H9 (cell line): Measurements from ENCODE around the gene ITGA8. TPM values are rescaled to one million over a fixed set of nuclear protein-coding genes. Genes with fewer than 3 reads are reported as not detected.
A peak's percentile ranks its signal among the peaks of the same experiment; 100 is the strongest.

Experiments
- DNase-seq: peaks from one replicate; pipeline ENCODE4 v3.0.0-alpha.2; 2017
- H2AFZ ChIP-seq: one replicate; pipeline ENCODE4 v1.6.1; 2013; ENCODE audit warnings: mild to moderate bottlenecking, low read length, control low read depth, moderate library complexity
- H2AK5ac ChIP-seq: 2 replicates; pipeline ENCODE4 v1.6.1; 2013; ENCODE audit warnings: low read length, control low read depth, mixed read lengths; ENCODE audit not compliant: insufficient read length
- H2BK120ac ChIP-seq: one replicate; pipeline ENCODE4 v1.6.1; 2013; ENCODE audit warnings: low read depth, mild to moderate bottlenecking, low read length, control low read depth, inconsistent platforms; ENCODE audit not compliant: poor library complexity, severe bottlenecking
- H2BK12ac ChIP-seq: 2 replicates; pipeline ENCODE4 v1.6.1; 2013; ENCODE audit warnings: low read length, control low read depth, mixed read lengths, low read depth; ENCODE audit not compliant: insufficient read length
- H2BK15ac ChIP-seq: 2 replicates; pipeline ENCODE4 v1.6.1; 2013; ENCODE audit warnings: low read depth, low read length, control low read depth
- H2BK20ac ChIP-seq: one replicate; pipeline ENCODE4 v1.6.1; 2013; ENCODE audit warnings: low read depth, mild to moderate bottlenecking, low read length, control low read depth, inconsistent platforms; ENCODE audit not compliant: poor library complexity, severe bottlenecking
- H2BK5ac ChIP-seq: 2 replicates; pipeline ENCODE4 v1.6.1; 2013; ENCODE audit warnings: low read length, control low read depth, mixed read lengths; ENCODE audit not compliant: insufficient read length
- H3K14ac ChIP-seq: 2 replicates; pipeline ENCODE4 v1.6.1; 2013; ENCODE audit warnings: low read length, control low read depth; ENCODE audit not compliant: insufficient read depth
- H3K18ac ChIP-seq: 2 replicates; pipeline ENCODE4 v1.6.1; 2013; ENCODE audit warnings: low read depth, mild to moderate bottlenecking, mixed read lengths, low read length, control low read depth; ENCODE audit not compliant: insufficient read length
- H3K23ac ChIP-seq: 2 replicates; pipeline ENCODE4 v1.6.1; 2013; ENCODE audit warnings: low read length, control low read depth, mixed read lengths, low read depth; ENCODE audit not compliant: insufficient read length
- H3K23me2 ChIP-seq: 2 replicates; pipeline ENCODE4 v1.6.1; 2013; ENCODE audit warnings: low read depth, mild to moderate bottlenecking, mixed read lengths, low read length, control low read depth; ENCODE audit not compliant: insufficient read length, poor library complexity, severe bottlenecking
- H3K27ac ChIP-seq: 2 replicates; pipeline ENCODE4 v1.5.1; 2013; ENCODE audit warnings: low read length, control low read depth, mixed read lengths, low read depth; ENCODE audit not compliant: insufficient read length
- H3K27me3 ChIP-seq: 2 replicates; pipeline ENCODE4 v1.6.1; 2013; ENCODE audit warnings: low read length, control low read depth, inconsistent platforms; ENCODE audit not compliant: insufficient read depth
- H3K4ac ChIP-seq: 2 replicates; pipeline ENCODE4 v1.6.1; 2013; ENCODE audit warnings: low read depth, mild to moderate bottlenecking, control low read depth, inconsistent platforms, low read length, moderate library complexity
- H3K4me1 ChIP-seq: 2 replicates; pipeline ENCODE4 v1.6.1; 2013; ENCODE audit warnings: low read length, control low read depth, inconsistent platforms; ENCODE audit not compliant: insufficient read depth
- H3K4me2 ChIP-seq: 2 replicates; pipeline ENCODE4 v1.6.1; 2013; ENCODE audit warnings: low read length, control low read depth, mixed read lengths; ENCODE audit not compliant: insufficient read length, insufficient read depth
- H3K56ac ChIP-seq: 2 replicates; pipeline ENCODE4 v1.6.1; 2013; ENCODE audit warnings: low read depth, mild to moderate bottlenecking, mixed read lengths, low read length, control low read depth; ENCODE audit not compliant: insufficient read length
- H3K79me1 ChIP-seq: 2 replicates; pipeline ENCODE4 v1.6.1; 2013; ENCODE audit warnings: low read depth, mild to moderate bottlenecking, moderate library complexity, low read length, control low read depth, inconsistent platforms; ENCODE audit not compliant: insufficient read depth, poor library complexity, severe bottlenecking
- H3K79me2 ChIP-seq: 2 replicates; pipeline ENCODE4 v1.6.1; 2013; ENCODE audit warnings: low read length, control low read depth, inconsistent platforms; ENCODE audit not compliant: insufficient read depth
- H3K9ac ChIP-seq: 2 replicates; pipeline ENCODE4 v1.6.1; 2013; ENCODE audit warnings: low read length, control low read depth, mixed read lengths; ENCODE audit not compliant: insufficient read length; ENCODE audit errors: extremely low read depth
- H3K9me3 ChIP-seq: one replicate; pipeline ENCODE4 v1.6.1; 2013; ENCODE audit warnings: low read depth, low read length, inconsistent platforms; ENCODE audit not compliant: control insufficient read depth
- H3T11ph ChIP-seq: one replicate; pipeline ENCODE4 v1.6.1; 2013; ENCODE audit warnings: mild to moderate bottlenecking, low read length, control low read depth, inconsistent platforms
- H4K20me1 ChIP-seq: one replicate; pipeline ENCODE4 v1.6.1; 2013; ENCODE audit not compliant: control insufficient read depth, insufficient read length, insufficient read depth
- H4K5ac ChIP-seq: 2 replicates; pipeline ENCODE4 v1.6.1; 2013; ENCODE audit warnings: low read depth, mild to moderate bottlenecking, mixed read lengths, low read length, control low read depth; ENCODE audit not compliant: insufficient read length
- H4K8ac ChIP-seq: replicated peaks from 2 replicates; pipeline ENCODE4 v1.6.1; 2013; ENCODE audit warnings: low read length, control low read depth, mixed read lengths, low read depth; ENCODE audit not compliant: insufficient read length
- H4K91ac ChIP-seq: 2 replicates; pipeline ENCODE4 v1.6.1; 2013; ENCODE audit warnings: low read depth, mild to moderate bottlenecking, moderate library complexity, mixed read lengths, low read length, control low read depth; ENCODE audit not compliant: insufficient read length
- H3K27ac Mint-ChIP-seq, 3 experiments: 2 replicates in 2 of 3; 3 replicates in 1 of 3; pipeline ENCODE4 v1.8.0; 2020 to 2021; ENCODE audit warnings: mixed read lengths in 3 of 3, mild to moderate bottlenecking in 1 of 3, moderate library complexity in 1 of 3
- H3K27me3 Mint-ChIP-seq: 2 replicates; pipeline ENCODE4 v1.8.0; 2021; ENCODE audit warnings: low read depth, mild to moderate bottlenecking, moderate library complexity, mixed read lengths
- H3K36me3 Mint-ChIP-seq, 3 experiments: 2 replicates in 2 of 3; 3 replicates in 1 of 3; pipeline ENCODE4 v1.8.0; 2020 to 2021; ENCODE audit warnings: low read depth in 3 of 3, mixed read lengths in 3 of 3; ENCODE audit not compliant: insufficient read depth in 1 of 3
- H3K4me1 Mint-ChIP-seq, 2 experiments: 2 replicates each; pipeline ENCODE4 v1.8.0; 2020; ENCODE audit warnings: mixed read lengths in 2 of 2
- H3K4me3 Mint-ChIP-seq, 2 experiments: 2 replicates in 1 of 2; 3 replicates in 1 of 2; pipeline ENCODE4 v1.8.0; 2020 to 2021; ENCODE audit warnings: mild to moderate bottlenecking in 2 of 2, mixed read lengths in 2 of 2, moderate library complexity in 1 of 2
- H3K9me3 Mint-ChIP-seq, 2 experiments: 2 replicates in 1 of 2; 3 replicates in 1 of 2; pipeline ENCODE4 v1.8.0; 2020; ENCODE audit warnings: mild to moderate bottlenecking in 2 of 2, mixed read lengths in 2 of 2, moderate library complexity in 1 of 2
- WGBS: extraction: QIAGEN DNeasy Blood & Tissue Kit; methylation state at CpG from one replicate; pipeline ENCODE4 v1.1.7; 2013; ENCODE audit warnings: missing lambda C conversion rate, low lambda C conversion rate, mixed read lengths; ENCODE audit not compliant: insufficient read length; ENCODE audit errors: extremely low coverage; 5-methylcytosine and 5-hydroxymethylcytosine counted together
- total RNA-seq: library from RNA; stranded (reverse); gene quantifications from 2 replicates; pipeline ENCODE4 v1.2.1, GENCODE V29; 2021
- TF ChIP-seq, protein P1 (sequence below): fragments of 200-600 bp; sonication (generic); conservative IDR thresholded peaks from 3 replicates; pipeline ENCODE4 v1.8.0; 2021; ENCODE audit warnings: antibody characterized with exemption, mild to moderate bottlenecking

ITGA8 gene
- total RNA-seq, 1 experiment from 2014 or later: not detected

DNA sequence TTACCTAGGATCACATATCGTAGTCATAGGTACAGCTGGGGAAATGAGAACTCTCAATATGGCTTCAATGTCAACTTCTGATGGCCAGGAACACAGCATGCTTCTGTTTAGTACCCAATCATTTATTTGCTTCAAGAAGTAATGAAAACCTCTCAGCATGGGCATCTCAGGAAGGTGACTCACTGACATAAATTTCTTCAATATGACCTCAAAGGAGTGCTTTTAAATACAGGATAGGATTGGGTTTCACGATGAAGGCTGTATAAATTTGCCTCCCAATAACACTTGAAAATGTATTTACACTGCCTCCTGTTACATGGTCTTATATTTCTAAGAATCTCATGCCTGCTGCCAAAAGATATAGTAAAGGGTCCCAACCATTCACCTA is 15.1 kb downstream of the ITGA8 start:
- no peak overlapping the region for H3K4ac ChIP-seq

More for the DNA sequence above, 15.1 kb downstream of the ITGA8 start:
- H3K9me3 Mint-ChIP-seq: no peaks in the 10 kb centered on the region
- no peaks in the 10 kb centered on the region for H3K27me3 ChIP-seq
- H3K4me2 ChIP-seq: no peak overlapping the region
- H3K36me3 Mint-ChIP-seq: no peaks in the 10 kb centered on the region
- H2BK20ac ChIP-seq: peak overlapping the region; percentile 75
- no peak overlapping the region for H2AFZ ChIP-seq
- no peak overlapping the region for H3K56ac ChIP-seq
- H2BK5ac ChIP-seq: no peak overlapping the region
- H3K4me3 Mint-ChIP-seq: no peak overlapping the region
- peaks cover 11% of the 10 kb centered on the region; the same call in 1 of the 2 replicates for H3K27me3 Mint-ChIP-seq
- H3K27ac ChIP-seq: no peak overlapping the region
- no peak overlapping the region for H3K9ac ChIP-seq
- no peak overlapping the region for H3T11ph ChIP-seq
- no peak overlapping the region for H2BK120ac ChIP-seq
- no peaks in the 10 kb centered on the region for H3K4me1 Mint-ChIP-seq
- H3K79me1 ChIP-seq: no peaks in the 10 kb centered on the region
- DNase-seq: no peak
- no peak overlapping the region for H4K8ac ChIP-seq
- no peak overlapping the region for H2AK5ac ChIP-seq
- H4K91ac ChIP-seq: no peak overlapping the region
- TF ChIP-seq, protein P1, sequence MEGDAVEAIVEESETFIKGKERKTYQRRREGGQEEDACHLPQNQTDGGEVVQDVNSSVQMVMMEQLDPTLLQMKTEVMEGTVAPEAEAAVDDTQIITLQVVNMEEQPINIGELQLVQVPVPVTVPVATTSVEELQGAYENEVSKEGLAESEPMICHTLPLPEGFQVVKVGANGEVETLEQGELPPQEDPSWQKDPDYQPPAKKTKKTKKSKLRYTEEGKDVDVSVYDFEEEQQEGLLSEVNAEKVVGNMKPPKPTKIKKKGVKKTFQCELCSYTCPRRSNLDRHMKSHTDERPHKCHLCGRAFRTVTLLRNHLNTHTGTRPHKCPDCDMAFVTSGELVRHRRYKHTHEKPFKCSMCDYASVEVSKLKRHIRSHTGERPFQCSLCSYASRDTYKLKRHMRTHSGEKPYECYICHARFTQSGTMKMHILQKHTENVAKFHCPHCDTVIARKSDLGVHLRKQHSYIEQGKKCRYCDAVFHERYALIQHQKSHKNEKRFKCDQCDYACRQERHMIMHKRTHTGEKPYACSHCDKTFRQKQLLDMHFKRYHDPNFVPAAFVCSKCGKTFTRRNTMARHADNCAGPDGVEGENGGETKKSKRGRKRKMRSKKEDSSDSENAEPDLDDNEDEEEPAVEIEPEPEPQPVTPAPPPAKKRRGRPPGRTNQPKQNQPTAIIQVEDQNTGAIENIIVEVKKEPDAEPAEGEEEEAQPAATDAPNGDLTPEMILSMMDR: no peak
- no peaks in the 10 kb centered on the region for H3K79me2 ChIP-seq
- H3K23me2 ChIP-seq: no peaks in the 10 kb centered on the region
- H4K5ac ChIP-seq: no peak overlapping the region
- no peak overlapping the region for H2BK12ac ChIP-seq
- WGBS: no CpG with 5 or more reads among the region's 2 CpGs
- H3K4me1 ChIP-seq: no peaks in the 10 kb centered on the region
- H3K14ac ChIP-seq: no peak overlapping the region
- no peak overlapping the region for H2BK15ac ChIP-seq
- H4K20me1 ChIP-seq: no peaks in the 10 kb centered on the region
- no peak overlapping the region for H3K27ac Mint-ChIP-seq
- no peak overlapping the region for H3K23ac ChIP-seq
- H3K18ac ChIP-seq: no peak overlapping the region
- no peaks in the 10 kb centered on the region for H3K9me3 ChIP-seq
